Mesenteric fat pad (tissue), 1 donor: ENCODE data around the gene SARS1. TPM values are rescaled to one million over a fixed set of nuclear protein-coding genes. Genes with fewer than 3 reads are reported as not detected.
A peak's percentile ranks its signal among the peaks of the same experiment; 100 is the strongest.

Experiments
- DNase-seq: peaks from one replicate; pipeline ENCODE4 v3.0.0-alpha.2; 2020; ENCODE audit warnings: low spot score
- total RNA-seq: library from RNA; stranded (reverse); fragmentation: NEBNext Ultra II Directional; extraction: Animal tissue kit (Norgen Biotek cat#: 25700); gene quantifications from one replicate; pipeline ENCODE4 v1.2.1, GENCODE V29; 2021
- donor health status: DM: yes; HTN: yes; CAD: no.

SARS1 gene
- total RNA-seq, 1 donor from 2014 or later: 119 TPM

DNA sequence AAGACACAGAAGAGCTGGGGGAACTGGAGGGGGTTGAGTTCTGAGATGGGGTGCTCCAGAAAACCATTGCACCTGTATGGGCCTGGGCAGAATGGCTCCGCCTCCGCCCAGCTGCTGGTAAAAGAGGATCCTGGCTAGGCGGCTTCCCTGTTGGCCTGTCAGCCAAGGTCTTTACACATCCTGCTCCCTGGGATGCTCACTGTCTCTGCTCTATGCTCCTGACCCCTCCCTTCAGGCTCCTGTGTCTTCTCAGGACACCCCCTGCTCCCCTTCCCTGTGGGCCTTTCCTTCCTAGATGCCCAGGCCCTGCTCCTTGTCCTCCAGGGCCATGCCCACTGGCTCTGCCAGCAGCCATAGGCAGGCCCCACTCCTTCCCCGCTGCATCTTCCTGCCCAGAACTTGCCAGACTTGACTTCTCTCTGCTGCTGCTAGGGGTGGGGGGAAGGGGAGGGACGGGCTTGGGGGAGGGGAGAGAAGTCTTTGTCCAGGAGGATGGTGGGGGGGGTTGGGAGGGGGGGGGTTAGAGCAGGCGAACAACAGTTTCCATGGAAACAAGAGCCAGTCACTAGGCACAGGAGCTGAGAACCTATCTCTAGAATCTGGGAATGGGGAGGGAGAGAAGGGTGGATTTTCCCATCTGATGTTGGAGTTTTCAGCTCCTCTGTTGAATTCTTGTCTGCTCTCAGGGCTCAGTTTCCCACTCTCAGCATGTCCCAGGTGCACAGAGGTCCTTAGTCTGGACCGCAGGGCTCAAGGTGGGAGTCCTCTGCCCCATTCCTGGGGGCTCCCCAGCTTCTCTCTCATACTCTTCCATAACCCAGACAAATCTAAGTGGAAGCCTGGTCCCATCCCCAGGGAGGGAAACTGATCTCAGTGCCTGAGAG, 46.2 kb downstream of the SARS1 start:
- DNase-seq: no peak

DNA sequence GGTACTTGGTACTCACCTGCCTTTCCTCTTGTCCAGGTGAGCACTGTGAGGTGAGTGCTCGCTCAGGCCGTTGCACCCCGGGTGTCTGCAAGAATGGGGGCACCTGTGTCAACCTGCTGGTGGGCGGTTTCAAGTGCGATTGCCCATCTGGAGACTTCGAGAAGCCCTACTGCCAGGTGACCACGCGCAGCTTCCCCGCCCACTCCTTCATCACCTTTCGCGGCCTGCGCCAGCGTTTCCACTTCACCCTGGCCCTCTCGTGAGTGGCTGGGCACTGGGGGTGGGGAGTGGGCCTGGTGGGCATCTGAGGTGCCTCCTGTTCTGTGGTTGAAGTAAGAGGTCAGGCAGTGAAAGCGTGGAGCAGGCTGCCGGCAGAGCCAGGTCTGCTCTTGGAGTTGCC, 47.3 kb downstream of the SARS1 start:
- DNase-seq: no peak

DNA sequence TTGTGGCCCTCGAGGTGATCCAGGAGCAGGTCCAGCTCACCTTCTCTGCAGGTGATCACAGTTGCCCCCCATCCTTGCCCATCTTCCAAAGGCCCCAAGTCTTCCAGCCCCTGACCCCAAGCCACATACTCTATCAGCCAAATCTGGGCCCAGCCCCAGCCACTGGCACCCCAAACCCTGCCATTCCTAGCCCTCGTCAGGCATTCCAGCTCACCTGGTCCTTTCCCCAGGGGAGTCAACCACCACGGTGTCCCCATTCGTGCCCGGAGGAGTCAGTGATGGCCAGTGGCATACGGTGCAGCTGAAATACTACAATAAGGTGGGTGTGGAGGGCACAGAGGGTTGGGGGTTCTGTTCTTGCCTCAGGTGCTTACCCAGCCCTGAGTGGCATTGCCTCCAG, 47.9 kb downstream of the SARS1 start:
- no peak for DNase-seq

DNA sequence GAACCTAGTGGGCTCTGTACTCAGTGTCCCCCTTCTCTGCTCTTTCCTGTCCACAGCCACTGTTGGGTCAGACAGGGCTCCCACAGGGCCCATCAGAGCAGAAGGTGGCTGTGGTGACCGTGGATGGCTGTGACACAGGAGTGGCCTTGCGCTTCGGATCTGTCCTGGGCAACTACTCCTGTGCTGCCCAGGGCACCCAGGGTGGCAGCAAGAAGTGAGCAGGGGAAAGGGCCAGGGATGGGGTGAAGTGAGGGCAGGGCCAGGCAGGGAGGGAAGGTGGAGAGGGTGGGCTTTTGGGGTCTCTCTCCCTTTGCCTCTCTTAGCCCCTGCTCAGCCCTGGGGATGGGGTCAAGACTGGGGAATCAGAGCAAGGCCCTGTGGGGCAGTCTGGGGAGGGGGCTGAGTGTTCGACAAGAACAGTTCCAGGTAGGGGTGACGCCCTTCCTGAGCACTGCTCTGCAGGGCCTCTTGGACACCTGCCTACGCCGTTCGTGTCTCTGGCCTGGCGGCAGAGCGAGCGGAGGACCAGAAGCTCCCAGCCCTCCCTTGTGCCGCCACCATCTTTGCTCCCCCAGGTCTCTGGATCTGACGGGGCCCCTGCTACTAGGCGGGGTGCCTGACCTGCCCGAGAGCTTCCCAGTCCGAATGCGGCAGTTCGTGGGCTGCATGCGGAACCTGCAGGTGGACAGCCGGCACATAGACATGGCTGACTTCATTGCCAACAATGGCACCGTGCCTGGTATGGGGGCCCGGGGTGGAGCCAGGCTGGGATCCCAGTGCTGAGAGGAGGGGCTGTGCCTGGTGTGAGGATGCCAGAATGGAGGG, 48.7 kb downstream of the SARS1 start:
- DNase-seq: no peak

DNA sequence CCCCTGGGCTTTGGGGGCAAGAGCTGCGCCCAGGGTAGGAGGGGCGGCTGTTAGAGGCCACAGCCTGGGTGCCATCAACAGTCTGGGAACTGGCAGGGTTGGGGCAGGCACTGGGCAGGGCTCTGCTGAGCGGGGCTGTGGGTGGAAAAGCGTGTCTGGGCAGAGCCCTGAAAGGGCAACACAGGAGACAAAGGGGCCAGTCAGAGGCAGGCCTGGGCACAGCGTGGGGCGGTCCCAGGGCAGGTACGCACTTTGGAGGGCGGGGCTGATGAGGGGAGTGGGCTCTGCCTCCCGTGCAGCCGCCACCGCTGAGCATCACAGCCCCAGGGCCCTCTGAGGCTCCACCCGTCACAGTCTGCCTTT, 49.5 kb downstream of the SARS1 start:
- no peak for DNase-seq

DNA sequence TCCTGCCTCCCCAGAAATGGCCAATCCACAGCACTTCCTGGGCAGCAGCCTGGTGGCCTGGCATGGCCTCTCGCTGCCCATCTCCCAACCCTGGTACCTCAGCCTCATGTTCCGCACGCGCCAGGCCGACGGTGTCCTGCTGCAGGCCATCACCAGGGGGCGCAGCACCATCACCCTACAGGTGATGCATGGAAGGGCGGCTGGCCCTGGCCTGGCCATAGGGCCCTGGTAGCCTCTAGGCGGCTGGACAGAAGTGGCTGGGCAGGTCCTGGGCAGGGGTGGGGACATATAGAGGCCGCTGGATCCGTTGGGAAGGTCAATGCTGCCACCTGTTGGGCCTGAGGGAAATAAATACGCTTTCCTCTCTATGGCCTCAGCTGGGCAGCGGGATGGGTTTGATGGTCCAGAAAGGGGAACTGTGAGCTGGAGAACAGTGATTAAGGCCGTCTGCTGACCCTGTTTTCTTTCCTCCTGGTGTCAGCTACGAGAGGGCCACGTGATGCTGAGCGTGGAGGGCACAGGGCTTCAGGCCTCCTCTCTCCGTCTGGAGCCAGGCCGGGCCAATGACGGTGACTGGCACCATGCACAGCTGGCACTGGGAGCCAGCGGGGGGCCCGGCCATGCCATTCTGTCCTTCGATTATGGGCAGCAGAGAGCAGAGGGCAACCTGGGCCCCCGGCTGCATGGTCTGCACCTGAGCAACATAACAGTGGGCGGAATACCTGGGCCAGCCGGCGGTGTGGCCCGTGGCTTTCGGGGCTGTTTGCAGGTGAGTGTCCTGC, 50.1 kb downstream of the SARS1 start:
- peak; percentile 93 for DNase-seq

DNA sequence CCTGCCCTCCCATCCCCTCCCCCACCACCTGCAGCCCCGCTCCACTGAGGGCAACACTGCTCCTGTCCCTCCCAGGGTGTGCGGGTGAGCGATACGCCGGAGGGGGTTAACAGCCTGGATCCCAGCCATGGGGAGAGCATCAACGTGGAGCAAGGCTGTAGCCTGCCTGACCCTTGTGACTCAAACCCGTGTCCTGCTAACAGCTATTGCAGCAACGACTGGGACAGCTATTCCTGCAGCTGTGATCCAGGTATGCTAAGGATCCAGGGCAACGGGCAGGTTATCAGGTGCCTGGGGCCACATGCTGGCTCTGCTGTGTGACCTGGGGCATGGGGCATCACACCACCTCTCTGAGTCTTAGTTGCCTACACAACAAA, 50.6 kb downstream of the SARS1 start:
- DNase-seq: no peak

DNA sequence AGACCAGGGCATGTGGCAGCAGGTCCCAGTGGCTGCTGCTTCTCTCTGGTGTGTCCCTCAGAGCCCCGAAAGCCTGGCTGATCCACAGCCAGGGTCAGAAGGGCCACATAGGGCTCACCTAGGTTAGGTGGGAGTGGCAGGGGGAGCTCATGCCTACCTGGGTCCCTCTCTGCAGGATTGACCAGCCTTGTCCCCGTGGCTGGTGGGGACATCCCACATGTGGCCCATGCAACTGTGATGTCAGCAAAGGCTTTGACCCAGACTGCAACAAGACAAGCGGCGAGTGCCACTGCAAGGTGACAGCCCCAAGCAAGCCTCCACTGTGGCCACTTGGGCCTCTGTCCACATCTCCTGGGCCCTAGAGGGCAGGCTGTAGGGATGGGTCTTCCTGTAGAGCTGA, 51.3 kb downstream of the SARS1 start:
- no peak for DNase-seq

DNA sequence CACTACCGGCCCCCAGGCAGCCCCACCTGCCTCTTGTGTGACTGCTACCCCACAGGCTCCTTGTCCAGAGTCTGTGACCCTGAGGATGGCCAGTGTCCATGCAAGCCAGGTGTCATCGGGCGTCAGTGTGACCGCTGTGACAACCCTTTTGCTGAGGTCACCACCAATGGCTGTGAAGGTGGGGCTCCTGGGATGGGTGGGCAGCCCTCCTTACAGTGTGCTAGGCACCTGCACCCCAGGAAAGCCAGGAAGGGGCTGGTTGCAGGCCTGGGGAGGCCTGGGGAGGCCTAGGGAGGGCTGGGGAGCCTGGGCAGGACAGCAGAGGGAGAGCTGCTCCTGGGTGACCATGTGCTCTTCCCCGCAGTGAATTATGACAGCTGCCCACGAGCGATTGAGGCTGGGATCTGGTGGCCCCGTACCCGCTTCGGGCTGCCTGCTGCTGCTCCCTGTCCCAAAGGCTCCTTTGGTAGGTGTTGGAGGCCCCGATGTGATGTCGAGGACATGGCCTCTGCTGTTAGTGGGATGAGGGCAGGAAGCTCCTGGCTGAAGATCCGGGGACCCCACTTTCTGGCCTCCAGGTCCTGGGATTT, 52.1 kb downstream of the SARS1 start:
- DNase-seq: no peak

DNA sequence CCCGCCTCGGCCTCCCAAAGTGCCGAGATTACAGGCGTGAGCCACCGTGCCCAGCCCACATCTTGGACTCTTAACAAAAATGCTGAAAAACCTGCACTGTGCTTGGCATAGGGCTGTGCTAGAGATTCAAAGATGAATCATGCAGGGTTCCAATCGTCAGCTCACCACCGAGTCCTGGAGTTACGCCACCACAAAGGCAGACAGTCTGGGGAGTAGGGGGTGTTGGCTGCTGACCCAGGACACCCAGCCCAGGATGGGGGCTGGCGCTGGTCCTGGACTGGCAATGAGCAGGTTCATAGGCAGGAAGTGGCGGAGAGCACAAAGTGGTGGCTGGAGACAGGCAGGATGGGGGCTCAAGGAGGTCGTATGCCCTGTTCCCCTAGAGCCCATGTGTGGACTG, 53.2 kb downstream of the SARS1 start:
- DNase-seq: no peak

DNA sequence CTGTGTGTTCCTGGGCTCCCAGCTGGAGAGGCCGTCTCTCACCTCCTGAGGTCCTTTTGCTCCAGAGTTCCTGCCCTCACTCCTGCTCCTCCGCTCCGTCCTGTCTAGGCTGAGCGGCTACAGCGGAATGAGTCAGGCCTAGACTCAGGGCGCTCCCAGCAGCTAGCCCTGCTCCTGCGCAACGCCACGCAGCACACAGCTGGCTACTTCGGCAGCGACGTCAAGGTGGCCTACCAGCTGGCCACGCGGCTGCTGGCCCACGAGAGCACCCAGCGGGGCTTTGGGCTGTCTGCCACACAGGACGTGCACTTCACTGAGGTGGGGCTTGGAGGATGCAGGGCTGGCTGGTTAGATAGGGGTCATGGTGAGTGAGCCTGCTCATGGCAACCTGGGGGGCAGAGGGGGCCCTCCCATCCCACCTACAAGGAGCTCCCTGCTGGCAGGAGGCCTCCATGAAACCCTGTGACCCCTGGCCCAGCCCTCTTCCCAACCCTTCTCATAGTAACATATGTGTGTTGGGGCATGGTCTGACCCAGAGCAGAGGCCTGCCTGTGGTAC, 54.1 kb downstream of the SARS1 start:
- DNase-seq: no peak

DNA sequence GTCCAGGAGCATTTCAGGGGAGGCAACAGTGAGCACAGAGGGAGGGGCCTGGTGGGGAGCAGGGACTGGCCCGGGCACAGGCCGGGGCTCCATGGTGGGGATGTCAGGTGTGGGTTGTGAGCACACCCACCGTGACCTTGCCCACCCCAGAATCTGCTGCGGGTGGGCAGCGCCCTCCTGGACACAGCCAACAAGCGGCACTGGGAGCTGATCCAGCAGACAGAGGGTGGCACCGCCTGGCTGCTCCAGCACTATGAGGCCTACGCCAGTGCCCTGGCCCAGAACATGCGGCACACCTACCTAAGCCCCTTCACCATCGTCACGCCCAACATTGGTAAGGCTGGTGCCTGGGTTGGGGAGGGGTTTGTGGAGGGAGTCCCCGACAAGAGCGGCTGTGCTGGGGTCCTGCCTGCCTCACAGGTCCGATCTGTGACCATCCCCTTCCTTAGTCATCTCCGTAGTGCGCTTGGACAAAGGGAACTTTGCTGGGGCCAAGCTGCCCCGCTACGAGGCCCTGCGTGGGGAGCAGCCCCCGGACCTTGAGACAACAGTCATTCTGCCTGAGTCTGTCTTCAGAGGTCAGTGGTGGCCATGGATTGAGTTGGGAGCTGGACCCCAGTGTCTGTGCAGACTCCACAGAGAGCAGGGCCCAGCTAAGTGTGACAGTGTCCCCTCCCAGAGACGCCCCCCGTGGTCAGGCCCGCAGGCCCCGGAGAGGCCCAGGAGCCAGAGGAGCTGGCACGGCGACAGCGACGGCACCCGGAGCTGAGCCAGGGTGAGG, 54.9 kb downstream of the SARS1 start:
- DNase-seq: no peak

DNA sequence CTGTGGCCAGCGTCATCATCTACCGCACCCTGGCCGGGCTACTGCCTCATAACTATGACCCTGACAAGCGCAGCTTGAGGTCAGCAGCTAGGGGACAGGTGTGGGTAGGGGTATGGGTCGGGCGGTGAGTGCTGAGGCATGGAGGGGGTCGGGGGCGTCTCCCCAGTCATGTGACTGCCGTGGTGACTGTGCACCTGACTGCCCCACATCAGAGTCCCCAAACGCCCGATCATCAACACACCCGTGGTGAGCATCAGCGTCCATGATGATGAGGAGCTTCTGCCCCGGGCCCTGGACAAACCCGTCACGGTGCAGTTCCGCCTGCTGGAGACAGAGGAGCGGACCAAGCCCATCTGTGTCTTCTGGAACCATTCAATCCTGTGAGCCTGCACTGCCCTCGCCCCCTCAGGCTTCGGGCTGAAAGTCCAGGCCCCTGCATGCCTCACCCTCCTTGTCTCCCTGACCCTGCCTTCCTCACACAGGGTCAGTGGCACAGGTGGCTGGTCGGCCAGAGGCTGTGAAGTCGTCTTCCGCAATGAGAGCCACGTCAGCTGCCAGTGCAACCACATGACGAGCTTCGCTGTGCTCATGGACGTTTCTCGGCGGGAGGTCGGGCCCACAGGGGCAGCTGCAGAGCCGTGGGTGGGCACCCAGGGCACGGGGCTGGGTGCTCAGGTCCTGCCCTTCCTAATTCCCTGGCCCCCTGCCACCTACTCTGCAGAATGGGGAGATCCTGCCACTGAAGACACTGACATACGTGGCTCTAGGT, 55.7 kb downstream of the SARS1 start:
- no peak for DNase-seq

DNA sequence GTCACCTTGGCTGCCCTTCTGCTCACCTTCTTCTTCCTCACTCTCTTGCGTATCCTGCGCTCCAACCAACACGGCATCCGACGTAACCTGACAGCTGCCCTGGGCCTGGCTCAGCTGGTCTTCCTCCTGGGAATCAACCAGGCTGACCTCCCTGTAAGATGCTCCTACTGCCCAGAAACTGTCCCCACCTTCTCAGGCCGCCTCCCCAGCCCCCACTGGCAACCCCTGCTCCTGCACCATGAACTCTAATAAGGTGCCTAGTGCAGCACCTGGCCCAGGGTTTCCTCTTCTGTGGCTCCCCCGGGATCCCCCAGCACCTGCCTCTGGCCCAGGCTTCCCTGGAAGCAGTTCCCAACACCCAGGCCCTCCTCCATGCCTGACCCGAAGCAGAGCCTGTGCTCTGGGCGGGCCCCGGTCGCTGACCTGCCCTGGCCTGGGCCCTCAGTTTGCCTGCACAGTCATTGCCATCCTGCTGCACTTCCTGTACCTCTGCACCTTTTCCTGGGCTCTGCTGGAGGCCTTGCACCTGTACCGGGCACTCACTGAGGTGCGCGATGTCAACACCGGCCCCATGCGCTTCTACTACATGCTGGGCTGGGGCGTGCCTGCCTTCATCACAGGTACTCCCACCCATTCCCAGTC, 56.4 kb downstream of the SARS1 start:
- no peak for DNase-seq

DNA sequence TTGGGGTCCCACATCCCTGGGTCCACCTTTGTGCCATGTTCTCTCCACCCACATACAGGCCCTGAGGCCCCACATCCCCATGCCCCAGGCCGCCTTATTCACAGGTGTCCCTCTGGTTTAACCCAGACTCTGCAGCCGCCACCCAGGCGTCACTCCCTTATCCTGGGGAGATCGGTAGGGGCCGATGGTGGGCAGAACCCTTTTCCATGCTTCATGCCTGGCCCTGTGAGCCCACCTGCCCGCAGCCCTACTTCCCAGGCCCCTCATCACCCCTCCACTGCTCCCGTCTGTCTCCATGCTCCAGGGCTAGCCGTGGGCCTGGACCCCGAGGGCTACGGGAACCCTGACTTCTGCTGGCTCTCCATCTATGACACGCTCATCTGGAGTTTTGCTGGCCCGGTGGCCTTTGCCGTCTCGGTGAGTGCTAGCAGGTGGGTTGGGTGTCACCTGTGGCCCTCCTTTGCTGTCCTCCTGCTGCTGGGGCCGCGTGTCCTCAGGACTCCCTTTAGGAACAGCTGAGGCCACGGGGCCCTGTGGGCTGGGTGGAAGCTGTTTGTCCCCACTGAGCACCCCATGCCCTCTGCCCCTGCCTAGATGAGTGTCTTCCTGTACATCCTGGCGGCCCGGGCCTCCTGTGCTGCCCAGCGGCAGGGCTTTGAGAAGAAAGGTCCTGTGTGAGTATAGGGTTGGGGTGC, 57.1 kb downstream of the SARS1 start:
- no peak for DNase-seq

DNA sequence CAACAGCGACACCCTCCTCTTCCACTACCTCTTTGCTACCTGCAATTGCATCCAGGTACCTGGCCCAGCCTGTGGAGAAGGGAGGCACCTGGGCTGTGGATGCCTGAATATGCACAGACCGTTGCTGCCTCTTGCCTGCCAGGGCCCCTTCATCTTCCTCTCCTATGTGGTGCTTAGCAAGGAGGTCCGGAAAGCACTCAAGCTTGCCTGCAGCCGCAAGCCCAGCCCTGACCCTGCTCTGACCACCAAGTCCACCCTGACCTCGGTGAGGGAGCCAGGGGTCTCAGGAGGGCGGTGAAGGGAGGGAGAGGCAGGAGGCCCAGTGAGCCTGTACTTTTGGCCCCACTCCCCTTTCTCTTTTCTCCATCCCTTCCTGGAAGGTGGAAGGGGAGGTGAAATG, 57.7 kb downstream of the SARS1 start:
- DNase-seq: no peak

DNA sequence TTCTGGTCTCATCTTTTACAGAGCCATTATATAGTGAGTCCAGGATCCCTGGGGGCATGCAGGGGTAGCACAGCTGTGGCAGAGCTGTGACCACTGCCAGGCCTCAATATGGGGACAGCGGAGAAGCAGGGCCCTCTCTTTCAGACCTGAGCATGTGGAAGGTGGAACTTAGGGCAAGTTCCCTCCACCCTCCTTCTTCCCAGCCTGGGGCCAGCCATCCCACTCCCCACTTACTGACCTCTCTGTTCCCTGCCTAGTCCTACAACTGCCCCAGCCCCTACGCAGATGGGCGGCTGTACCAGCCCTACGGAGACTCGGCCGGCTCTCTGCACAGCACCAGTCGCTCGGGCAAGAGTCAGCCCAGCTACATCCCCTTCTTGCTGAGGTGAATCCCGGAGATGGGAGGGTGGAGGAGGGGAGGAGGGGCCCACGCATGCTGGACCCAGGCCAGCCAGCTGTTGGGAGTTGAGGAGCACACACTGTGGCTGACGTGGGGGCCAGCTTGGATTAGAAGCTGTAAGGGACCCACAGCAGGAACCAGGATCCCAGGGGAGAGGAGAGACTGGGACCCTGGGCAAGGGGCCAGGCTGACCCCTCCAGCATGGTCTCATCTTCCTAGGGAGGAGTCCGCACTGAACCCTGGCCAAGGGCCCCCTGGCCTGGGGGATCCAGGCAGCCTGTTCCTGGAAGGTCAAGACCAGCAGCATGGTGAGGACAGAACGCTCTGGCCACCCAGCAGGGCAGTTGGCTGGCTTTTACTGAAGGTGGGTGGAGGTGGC, 58.5 kb downstream of the SARS1 start:
- DNase-seq: no peak
